GM21528 (cell line): ENCODE measurements around the gene ARHGAP6.
A peak's percentile ranks its signal among the peaks of the same experiment; 100 is the strongest.

Experiments
- ATAC-seq: cut with Tn5 transposase; IDR thresholded peaks from one replicate; pipeline ENCODE4 v1.9.1; 2021; ENCODE audit warnings: mild to moderate bottlenecking, moderate library complexity; ENCODE audit not compliant: unreplicated experiment, low FRiP score

Gene ARHGAP6

GRCh38 chrX:11434607-11435006 is 231.1 kb downstream of the ARHGAP6 start:
- ATAC-seq: no peak

- no peak for ATAC-seq
Observed at GRCh38 chrX:11431786-11432185, 233.9 kb downstream of the ARHGAP6 start.

- ATAC-seq: no peak
Observed at GRCh38 chrX:11430271-11430670, 235.4 kb downstream of the ARHGAP6 start.

DNA sequence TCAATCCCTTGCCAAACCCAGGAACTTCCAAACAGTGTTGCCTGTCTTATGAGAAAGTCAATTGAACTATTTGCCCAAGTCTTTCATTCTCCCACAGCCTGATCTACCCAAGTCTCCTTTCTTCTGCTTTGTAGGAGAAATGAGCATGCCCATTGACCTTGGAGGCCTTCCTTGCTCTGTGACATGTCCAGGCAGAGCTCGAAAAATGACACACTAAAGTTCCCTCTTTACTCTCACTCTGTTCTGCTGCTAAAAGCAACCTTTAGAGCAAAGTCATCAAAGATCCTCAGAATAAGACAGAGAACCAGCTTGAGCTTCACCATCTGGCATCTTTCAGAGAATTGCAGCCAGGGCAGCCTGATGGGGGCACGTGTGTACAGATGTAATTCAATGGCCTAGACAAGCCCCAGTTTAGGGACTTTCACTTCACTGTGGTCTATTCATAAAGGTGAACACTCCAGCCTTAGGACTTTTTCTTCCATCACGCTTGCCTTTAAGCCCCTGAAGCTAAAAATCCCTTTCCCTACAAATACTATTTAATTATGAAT is 236.1 kb downstream of the ARHGAP6 start:
- ATAC-seq: no peak

DNA sequence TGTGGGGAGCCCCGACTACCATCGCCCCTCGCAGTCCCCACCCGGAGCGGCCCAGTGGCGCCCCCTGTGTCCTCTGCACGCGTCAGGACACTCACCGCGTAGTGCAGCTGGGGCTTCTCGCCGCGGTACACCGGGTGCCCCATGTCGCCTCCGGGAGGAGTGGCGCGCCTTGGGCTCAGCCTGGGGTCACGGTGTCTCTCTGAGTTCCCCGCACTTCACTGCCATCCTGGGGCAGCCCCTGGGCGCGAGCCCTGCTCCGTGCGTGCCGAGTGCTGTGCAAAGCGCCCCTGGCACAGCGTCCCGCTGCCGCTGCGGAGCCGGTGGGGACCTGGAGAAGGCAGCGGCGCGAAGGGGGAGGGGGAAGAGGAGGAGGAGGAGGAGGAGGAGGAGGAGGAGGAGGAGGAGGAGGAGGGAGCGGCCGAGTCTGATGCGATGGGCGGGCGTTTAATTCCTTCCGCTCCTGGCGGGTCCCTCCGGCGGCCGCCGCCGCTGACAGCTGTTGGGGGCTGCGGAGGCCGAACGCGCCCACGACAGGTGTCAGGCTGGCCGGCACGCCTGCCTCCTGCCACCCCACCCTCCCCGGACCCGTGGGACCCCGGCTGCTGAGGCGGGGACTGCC is 238.2 kb downstream of the ARHGAP6 start:
- ATAC-seq: no peak

DNA sequence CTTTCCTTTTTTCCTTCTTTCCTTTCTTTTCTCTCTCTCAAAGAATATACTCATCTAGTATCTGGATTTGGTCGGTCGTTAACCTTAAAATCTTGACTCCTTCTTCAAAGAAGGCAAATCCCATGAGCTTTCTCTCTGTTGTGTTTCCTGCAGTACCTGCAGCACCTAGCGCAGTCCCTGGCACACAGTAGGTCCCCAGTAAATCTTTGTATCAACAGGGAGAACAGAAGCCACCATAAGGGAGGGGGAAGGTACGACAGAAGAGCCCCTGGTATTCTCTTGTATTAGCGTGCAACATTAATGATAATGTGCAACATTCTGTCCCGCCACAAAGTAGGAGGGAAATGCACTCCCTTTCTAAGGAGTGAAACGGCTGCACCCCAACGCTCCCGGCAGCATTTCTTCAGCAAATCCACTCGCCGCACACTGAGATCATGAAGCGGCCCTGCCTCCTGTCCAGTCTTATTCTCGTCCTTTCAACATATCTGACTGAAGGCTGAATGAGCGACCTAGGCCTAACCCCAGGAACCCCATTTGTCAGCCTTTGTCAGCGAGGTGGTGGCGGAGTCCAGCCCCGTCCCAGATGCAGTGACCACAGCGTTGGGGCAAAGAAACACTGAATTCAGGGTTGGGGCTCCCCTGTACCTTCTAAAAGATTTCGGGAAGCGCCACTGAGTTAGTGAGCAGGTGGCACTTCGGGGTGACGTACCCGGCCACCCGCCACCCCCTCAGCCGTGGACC is 238.8 kb downstream of the ARHGAP6 start:
- no peak for ATAC-seq

DNA sequence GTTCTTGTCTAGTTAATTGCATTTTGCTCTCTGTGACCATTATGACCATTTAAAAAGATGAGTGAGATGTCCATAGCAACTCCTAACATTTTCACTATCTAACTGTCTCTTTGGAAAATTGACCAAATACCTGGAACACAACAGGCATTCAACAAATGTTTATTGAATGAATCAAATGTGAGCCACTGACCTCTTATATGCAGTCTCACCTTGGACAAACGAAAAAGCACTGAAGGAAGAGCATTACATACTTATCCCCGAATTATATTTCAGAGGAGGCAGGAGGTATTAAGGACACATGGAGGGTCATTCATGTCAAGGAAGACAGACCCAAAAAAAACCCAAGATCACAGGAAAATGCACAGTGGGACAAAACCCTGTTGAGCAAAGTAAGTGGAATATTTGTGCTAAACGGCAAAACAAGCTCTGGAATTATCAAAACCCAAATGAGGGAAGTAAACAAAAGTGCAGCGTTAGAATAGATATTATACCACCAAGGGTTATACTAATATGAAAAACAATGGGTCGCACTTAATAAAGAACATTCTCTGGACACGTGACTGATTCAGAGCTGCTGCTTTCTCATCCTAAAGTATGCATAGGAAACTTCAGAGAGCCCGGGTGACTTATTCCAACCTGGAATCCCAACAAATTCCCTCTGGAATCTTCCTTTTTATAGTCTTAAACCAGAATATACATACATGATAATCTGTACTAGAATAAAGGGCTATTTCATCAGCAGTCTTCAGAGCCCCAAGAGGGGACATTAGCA is 240.6 kb downstream of the ARHGAP6 start:
- ATAC-seq: no peak

DNA sequence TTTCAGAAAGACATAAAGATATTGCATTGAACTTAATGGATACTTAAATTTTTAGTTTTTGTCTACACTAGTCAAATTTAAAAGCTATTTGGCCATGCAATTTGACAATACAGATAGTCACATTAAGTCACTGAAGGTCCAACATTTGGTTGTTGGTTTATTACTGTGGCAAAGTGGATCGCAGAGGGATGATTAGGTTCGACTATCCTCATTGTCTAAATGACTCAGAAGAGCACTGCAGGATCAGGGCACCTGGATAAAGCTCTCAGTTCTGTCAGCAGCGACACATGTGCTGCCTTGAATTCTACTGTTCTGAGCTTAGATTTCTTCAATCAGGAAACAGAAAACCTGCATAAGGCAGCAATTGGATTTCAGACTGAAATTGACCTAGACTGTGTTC is 241.8 kb downstream of the ARHGAP6 start:
- ATAC-seq: no peak

GRCh38 chrX:11423362-11423818 is 242.3 kb downstream of the ARHGAP6 start:
- ATAC-seq: peak; percentile 71

DNA sequence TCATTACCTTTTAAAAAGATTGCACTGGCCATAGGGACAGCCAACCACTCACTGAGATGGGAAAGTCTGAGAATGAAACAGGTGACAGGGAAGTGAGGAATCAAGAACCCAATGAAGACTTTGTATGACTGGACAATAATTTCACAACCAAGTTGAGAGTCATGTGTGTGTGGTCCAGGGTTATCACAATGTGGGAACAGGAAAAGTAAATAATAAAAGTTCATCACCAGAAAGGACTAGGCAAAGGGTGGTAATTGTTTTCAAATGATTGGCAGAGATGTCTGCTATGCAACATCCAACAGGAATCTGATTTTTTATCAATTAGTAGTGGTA is 243.2 kb downstream of the ARHGAP6 start:
- no peak for ATAC-seq

GRCh38 chrX:11421805-11422524 is 243.8 kb downstream of the ARHGAP6 start:
- no peak for ATAC-seq

DNA sequence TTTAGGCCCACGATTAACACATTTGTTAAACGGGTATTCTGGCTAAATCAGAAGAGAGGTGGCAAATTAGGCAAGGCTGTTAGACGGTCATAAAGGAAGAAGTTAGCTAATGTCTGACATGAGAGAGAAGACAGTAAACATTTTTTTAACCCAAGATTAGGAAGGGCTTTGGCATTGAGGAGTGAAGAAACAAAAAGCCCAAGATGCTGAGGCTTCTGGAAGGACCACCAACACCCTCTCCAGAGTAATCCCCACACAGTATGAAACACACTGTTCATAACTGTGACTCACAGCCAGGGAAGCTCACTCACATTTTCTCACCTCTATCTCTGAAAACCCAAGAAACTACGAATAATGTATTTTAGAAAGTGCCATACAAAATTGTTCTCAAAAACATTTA is 244.9 kb downstream of the ARHGAP6 start:
- ATAC-seq: no peak

- no peak for ATAC-seq
Observed at GRCh38 chrX:11419102-11419501, 246.6 kb downstream of the ARHGAP6 start.

- ATAC-seq: no peak
Observed at GRCh38 chrX:11416600-11416999, 249.1 kb downstream of the ARHGAP6 start.

GRCh38 chrX:11414091-11414490 is 251.6 kb downstream of the ARHGAP6 start:
- no peak for ATAC-seq

GRCh38 chrX:11412715-11413623 is 252.8 kb downstream of the ARHGAP6 start:
- no peak for ATAC-seq

DNA sequence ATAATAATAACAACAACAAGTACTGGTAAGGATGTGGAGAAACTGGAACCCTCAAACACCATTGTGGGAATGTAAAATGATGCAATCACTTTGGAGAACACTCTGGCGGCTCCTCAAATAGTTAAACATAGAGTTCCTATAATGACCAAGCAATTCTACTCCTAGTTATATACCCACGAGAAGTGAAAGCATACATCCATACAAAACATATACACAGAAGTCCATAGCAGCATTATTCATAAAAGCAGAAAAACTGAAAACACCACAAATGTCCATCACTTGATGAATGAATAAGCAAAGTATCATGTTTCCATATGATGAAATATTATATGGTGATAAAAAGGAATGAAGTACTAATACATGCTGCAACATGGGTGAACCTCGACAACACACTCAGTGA is 255.8 kb downstream of the ARHGAP6 start:
- no peak for ATAC-seq

GRCh38 chrX:11408783-11409182 is 256.9 kb downstream of the ARHGAP6 start:
- ATAC-seq: no peak

DNA sequence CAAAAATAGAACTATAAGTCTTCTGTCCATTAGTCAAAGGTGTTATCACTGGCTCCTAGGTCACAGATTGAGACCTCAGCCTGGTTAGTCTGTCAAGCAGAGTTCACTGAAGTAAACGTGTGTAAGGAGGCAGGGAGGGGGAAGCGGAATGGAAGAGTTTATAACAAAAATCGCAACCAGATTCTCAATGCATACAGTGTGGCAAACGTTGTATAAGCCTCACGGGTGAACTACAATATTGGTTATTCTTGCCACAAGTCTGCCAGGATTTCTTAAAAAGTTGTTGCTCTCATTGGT is 257.7 kb downstream of the ARHGAP6 start:
- ATAC-seq: no peak
